NT2/D1 (cell line): ENCODE data around the gene MACIR.

ENCODE experiments used
- SUZ12 ChIP-seq: IDR thresholded peaks from 2 replicates; pipeline ENCODE4 v1.6.1; 2011; ENCODE audit not compliant: insufficient read length, insufficient read depth; ENCODE audit errors: extremely low read depth
- YY1 ChIP-seq: IDR thresholded peaks from 2 replicates; pipeline ENCODE4 v1.6.1; 2011; ENCODE audit not compliant: insufficient read length, insufficient read depth

GRCh38 chr5:103272377-103272776, 13.8 kb downstream of the MACIR start:
- TF ChIP-seq YY1, result no peak
- TF ChIP-seq SUZ12, result no peak
